Activated gamma-delta T cell (primary cell): ENCODE data around the gene COASY.
A peak's percentile ranks its signal among the peaks of the same experiment; 100 is the strongest.

Experiments
- DNase-seq: peaks from one replicate; lab custom pipeline; 2025; lab: John Stamatoyannopoulos, UW
- total RNA-seq, 2 donors: gene quantifications; one replicate each; lab custom pipeline; 2026; lab: John Stamatoyannopoulos, UW

COASY gene
- 42.7 to 43.6 reads per million in 2 donors for total RNA-seq

- no peak for DNase-seq
Measured at GRCh38 chr17:42561897-42562387, at the start of gene COASY. TSS of gene COASY (plus strand) at chr17:42562148. CDS start at chr17:42562623, 475 bp downstream.

GRCh38 chr17:42512246-42512645 is 49.7 kb upstream of the COASY start:
- no peak for DNase-seq

- no peak for DNase-seq
Measured at GRCh38 chr17:42512733-42513251, 49.2 kb upstream of the COASY start.

DNA sequence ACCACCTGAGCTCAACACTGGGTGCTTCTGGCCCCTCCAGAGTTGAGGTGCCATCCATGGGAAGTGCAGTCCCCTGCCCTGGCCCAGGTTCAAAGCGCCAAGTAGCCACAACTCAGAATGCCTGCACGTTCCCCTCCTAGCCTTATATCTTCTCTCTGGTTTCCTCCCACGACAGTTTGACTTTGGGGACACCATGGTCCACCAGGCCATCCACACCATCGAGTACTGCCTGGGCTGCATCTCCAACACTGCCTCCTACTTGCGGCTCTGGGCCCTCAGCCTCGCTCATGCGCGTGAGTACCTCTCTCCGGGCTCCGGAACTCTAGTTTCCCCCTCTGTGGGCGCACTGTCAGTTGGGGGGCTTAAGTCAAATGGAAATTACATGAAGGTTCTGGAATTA is 48.3 kb upstream of the COASY start:
- DNase-seq, result no peak

DNA sequence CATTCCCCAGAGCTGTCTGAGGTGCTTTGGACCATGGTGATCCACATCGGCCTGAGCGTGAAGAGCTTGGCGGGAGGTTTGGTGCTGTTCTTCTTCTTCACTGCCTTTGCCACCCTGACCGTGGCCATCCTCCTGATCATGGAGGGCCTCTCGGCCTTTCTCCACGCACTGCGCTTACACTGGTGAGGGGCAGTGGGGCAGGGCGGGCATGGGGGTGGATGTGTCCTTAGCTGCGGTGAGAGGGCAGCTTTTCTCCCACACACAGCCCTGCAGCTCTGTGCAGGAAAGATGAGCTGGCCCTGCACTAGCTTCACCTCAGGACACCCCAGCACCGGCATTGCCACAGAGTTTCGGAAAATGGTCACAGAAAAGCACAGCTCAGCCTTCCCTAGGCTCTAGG is 47.7 kb upstream of the COASY start:
- DNase-seq, result no peak

DNA sequence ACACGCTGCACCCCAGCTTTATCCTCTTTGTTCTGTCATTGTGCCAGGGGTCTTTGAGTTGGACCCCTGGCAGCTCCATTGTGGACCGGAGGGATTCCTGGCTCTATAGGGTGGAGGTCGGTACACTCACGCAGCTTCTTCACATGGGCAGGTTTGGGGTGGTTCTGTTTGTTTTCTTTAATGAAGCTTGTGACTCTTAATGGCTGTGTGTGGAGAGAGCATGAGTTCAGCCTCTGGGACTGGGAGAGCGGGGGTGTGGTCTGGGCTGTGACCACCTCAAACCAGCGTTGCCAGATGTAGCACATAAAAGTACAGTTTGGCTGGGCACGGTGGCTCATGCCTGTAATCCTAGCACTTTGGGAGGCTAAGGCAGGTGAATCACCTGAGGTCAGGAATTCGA is 47.1 kb upstream of the COASY start:
- no peak for DNase-seq

GRCh38 chr17:42517516-42517915 is 44.4 kb upstream of the COASY start:
- peak; percentile 36 for DNase-seq

DNA sequence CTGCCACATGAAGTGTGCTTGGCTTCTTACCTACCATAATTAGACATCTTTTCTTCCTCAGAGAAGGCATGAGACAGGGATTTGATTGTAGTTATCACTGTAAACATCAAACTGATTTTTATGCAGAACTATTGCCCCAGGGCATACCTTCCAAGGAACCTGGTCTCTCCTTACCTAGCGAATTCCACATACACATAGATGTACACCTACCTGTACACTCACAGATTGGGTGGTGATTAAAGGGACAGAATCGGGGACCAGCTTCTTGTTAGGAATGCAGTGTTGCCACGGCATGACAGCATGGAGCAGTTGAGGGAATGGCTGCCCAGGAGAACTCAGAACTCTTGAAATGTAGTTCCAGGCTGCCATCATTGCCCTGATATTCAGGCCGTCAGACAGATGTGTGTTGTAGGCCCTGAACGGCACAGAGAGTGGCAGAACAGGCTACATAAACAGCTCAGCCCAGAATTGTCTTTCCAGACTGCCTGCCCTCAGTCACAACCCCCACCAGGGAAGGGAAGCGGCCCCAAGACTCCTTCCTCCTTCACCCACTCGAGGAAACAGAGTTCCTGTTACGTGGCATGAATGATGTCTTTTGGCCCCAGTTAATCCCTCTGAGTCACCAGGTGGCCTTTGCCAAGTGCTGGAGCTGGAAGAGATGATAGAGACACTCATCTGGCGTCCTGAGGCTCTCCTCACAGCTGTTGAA is 43.7 kb upstream of the COASY start:
- no peak for DNase-seq

GRCh38 chr17:42518755-42519545 is 43.0 kb upstream of the COASY start:
- no peak for DNase-seq

GRCh38 chr17:42519546-42520491 is 42.1 kb upstream of the COASY start:
- DNase-seq, result no peak

DNA sequence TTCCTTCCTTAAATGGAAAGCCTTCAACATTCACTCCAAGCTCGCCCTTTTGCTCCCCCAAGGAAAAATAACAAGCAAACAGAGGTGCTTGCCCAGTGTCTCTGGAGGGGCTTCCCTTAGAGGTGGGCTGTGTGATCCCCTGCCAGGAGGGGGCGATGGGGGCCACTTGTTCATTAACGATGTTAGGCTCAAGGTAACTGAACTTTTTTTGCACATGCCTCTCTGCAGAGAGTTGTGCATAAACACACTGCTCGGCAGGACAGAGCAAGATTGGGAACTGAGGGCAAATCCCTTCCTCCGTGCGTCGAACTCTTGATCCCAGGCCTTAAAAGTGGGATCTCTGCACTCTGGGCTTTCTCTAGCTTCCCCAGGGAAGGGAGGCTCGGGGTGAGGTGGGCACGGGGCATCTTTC is 41.4 kb upstream of the COASY start:
- DNase-seq, result no peak

- no peak for DNase-seq
Measured at GRCh38 chr17:42521036-42521435, 40.9 kb upstream of the COASY start.

DNA sequence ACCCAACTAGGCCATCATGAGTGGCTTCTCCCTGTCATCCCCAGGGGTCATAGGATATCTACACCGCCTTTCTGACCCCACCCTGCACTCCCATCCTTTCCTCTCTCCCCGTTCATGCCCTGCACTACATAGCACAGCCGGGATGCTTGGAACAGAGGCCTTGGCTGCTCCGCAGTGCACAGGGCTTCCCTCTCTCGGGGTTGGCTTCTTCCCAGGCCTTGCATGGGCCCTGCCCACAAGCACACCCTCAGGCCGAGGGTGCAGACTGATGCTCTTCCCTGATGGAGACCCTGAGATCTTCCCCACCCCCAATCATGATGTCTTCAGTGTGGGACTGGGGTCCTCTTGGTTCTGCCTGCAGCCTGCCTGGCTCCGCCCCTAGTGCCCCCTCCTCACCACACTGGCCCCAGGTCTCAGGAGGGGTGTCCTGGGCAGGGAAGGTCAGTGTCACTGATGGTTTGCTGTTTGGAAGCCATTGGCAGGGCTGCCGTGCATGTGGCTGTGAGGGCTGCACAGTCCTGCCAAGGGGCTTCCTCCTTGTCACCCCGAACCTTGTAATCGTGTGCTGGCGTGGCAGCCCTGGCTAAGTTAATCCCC is 40.2 kb upstream of the COASY start:
- DNase-seq, result no peak

- no peak for DNase-seq
Measured at GRCh38 chr17:42522263-42522790, 39.6 kb upstream of the COASY start.

DNA sequence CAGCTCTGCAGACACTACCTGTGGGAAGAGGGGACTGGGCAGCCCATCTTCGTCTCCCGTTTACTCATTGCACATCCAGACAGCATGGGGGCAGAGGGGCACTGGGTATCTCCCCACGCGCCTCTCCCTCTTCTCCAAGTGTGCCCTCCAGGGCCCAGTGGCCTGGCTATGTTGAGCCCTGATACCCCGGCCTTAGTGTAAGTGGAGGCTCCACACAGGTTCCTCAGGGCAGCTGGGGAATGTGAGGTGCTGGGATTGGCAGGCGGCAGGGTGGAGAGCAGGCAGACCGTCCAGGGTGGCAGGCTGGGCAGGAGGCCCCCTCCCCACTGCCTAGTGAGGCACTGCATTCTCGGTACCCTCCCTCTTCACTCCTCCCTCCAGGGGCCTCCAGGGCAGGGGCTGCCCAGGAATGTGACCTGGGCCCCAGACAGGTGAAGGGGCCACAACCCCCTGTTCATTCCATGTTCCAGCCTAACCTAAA is 39.1 kb upstream of the COASY start:
- no peak for DNase-seq

- DNase-seq, result no peak
Measured at GRCh38 chr17:42525221-42525620, 36.7 kb upstream of the COASY start.

DNA sequence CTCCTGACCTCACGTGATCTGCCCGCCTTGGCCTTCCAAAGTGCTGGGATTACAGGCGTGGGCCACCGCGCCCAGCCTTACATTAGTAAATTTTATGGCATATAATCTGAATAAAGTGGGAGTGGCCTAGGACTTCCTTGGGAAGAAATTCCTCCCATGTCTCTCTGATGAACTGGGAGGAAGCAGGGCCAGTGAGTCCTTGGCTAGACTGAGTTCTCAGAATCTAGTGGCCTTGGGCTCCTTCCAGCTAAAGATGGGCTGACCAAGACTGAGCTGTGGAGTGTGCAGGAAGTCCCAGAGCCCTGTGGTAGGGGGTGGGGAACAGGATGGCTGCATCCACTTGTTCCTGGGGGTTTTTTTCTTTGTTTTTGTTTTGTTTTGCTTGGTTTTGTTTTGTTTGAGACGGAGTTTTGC is 35.9 kb upstream of the COASY start:
- no peak for DNase-seq

GRCh38 chr17:42527932-42528331 is 34.0 kb upstream of the COASY start:
- DNase-seq, result no peak

DNA sequence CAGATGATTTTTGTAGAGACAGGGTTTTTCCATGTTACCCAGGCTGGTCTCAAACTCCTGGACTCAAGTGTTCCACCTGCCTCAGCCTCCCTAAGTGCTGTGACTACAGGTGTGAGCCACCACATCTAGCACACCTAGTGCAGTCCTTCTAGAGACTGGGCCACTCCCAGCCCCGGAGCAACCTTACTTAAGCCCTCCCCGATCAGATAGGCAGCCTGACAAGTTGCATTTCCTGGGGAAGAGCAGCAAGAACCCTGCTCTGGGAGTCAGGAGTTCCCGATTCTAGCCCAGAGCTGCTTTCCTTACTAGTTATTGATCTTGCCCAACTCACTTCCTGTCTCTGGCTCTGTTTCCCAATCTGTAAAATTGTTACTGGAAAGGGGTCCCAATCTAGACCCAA is 32.9 kb upstream of the COASY start:
- DNase-seq, result no peak

DNA sequence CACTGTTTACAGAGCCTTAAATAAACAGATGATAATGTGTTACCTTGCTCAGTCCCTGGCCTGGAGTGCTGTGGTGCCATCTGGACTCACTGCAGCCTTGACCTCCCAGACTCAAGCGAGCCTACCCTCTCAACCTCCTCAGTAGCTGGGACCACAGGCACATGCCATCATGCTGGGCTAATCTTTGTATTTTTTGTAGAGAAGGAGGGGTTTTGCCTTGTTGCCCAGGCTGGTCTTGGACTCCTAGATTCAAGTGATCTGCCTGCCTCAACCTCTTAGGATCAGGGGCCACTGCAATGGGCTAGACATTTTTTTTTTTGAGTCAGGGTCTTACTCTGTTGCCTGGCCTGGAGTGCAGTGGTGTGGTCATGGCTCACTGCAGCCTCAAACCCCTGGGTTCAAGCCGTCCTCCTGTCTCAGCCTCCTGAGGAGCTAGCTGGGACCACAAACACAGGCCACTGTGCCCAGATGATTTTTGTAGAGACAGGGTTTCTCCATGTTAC is 30.9 kb upstream of the COASY start:
- DNase-seq, result no peak
